K562 (cell line): ENCODE measurements around the gene CMIP. TPM values are rescaled to one million over a fixed set of nuclear protein-coding genes. Genes with fewer than 3 reads are reported as not detected.

Experiments used
- ATAC-seq: fragments of 200-7000 bp; cut with Tn5 transposase; 3 replicates; pipeline ENCODE4 v1.9.1; 2020; ENCODE audit warnings: moderate library complexity
- BruUV-seq: library from RNA; stranded (reverse); fragments of 400-500 nt; replicated peaks from 2 replicates; lab custom pipeline; 2021; lab: Mats Ljungman, UMichigan
- CTCF ChIA-PET: fragments of 300-600 bp; formaldehyde crosslinking; extraction: SDS; loops from one replicate; lab custom pipeline; 2021; ENCODE audit warnings: low intra/inter-chr PET ratio; lab: Yijun Ruan, JAX
- POLR2A ChIA-PET: fragments of 300-600, 350-650 bp; sonication (Branson Sonifier 250); formaldehyde crosslinking; extraction: SDS; loops from one replicate; lab custom pipeline; 2021; ENCODE audit warnings: antibody characterized with exemption, inconsistent platforms; lab: Yijun Ruan, JAX
- DNase-seq, 4 experiments: peaks; one replicate each; pipeline versions ENCODE4 v3.0.0 to v3.0.0-alpha.2; 2011 to 2018; ENCODE audit warnings: low spot score in 3 of 4, mixed read lengths in 3 of 4; ENCODE audit errors: extremely low read depth in 1 of 4
- FAIRE-seq: peaks from 2 replicates; lab custom pipeline; 2011; peaks lifted over from hg19 to GRCh38; lab: Jason Lieb, UNC
- H2AFZ ChIP-seq: 2 replicates; pipeline ENCODE4 v1.6.0; 2011; ENCODE audit warnings: low read depth, low read length, control low read depth, inconsistent platforms
- H3K27ac ChIP-seq: fragments of 200-600 bp; 3 replicates; pipeline ENCODE4 v1.8.0; 2011; ENCODE audit warnings: low read depth, mild to moderate bottlenecking, control low read depth, inconsistent platforms, low read length, moderate library complexity, mixed read lengths; ENCODE audit errors: extremely low read depth
- H3K27me3 ChIP-seq, 2 experiments: fragments of 300-600 bp in 1 of 2; 2 replicates in 1 of 2; 3 replicates in 1 of 2; pipeline versions ENCODE4 v1.6.0 to v1.8.0; 2011; ENCODE audit warnings: inconsistent platforms in 2 of 2, low read length in 2 of 2, mild to moderate bottlenecking in 1 of 2, mixed read lengths in 1 of 2, moderate library complexity in 1 of 2; ENCODE audit not compliant: control insufficient read depth in 2 of 2, insufficient read depth in 2 of 2
- H3K36me3 ChIP-seq: fragments of 300-600 bp; 3 replicates; pipeline ENCODE4 v1.8.0; 2011; ENCODE audit warnings: mild to moderate bottlenecking, low read length, inconsistent platforms; ENCODE audit not compliant: control insufficient read depth, insufficient read depth
- H3K4me1 ChIP-seq, 2 experiments: fragments of 200-600 bp in 1 of 2; replicated peaks in 1 of 2; 2 replicates in 1 of 2; 3 replicates in 1 of 2; pipeline versions ENCODE4 v1.5.1 to v1.8.0; 2011; ENCODE audit warnings: inconsistent platforms in 2 of 2, low read length in 2 of 2, mild to moderate bottlenecking in 1 of 2, mixed read lengths in 1 of 2, moderate library complexity in 1 of 2; ENCODE audit not compliant: control insufficient read depth in 2 of 2, insufficient read depth in 2 of 2
- H3K4me2 ChIP-seq: 2 replicates; pipeline ENCODE4 v1.6.1; 2011; ENCODE audit warnings: low read length, control low read depth, inconsistent platforms, mixed read lengths; ENCODE audit not compliant: insufficient read depth
- H3K4me3 ChIP-seq: fragments of 200-600 bp; sonication (generic), shearing (Covaris generic); 2 replicates; pipeline ENCODE4 v1.5.1; 2016; ENCODE audit warnings: control low read depth, inconsistent platforms
- H3K79me2 ChIP-seq: fragments of 200-600 bp; 3 replicates; pipeline ENCODE4 v1.8.0; 2011; ENCODE audit warnings: low read length, inconsistent platforms; ENCODE audit not compliant: control insufficient read depth, insufficient read depth
- H3K9ac ChIP-seq, 2 experiments: 2 replicates each; pipeline versions ENCODE4 v1.6.0 to v1.6.1; 2011; ENCODE audit warnings: low read depth in 2 of 2, low read length in 2 of 2, control low read depth in 1 of 2, inconsistent platforms in 1 of 2, mild to moderate bottlenecking in 1 of 2, mixed read lengths in 1 of 2; ENCODE audit not compliant: insufficient read depth in 1 of 2
- H3K9me1 ChIP-seq: one replicate; pipeline ENCODE4 v1.6.0; 2011; ENCODE audit warnings: inconsistent platforms, mild to moderate bottlenecking, low read length, moderate library complexity; ENCODE audit not compliant: control insufficient read depth, insufficient read depth
- H3K9me3 ChIP-seq: replicated peaks from 2 replicates; pipeline ENCODE4 v1.5.1; 2011; ENCODE audit warnings: low read depth, low read length, inconsistent platforms; ENCODE audit not compliant: control insufficient read depth, insufficient read depth
- H4K20me1 ChIP-seq: replicated peaks from 2 replicates; pipeline ENCODE4 v1.6.1; 2011; ENCODE audit warnings: low read length, inconsistent platforms, mixed read lengths; ENCODE audit not compliant: control insufficient read depth, insufficient read depth
- ATF7 ChIP-seq: fragments of 450-650 bp; IDR thresholded peaks from 2 replicates; pipeline ENCODE4 v1.7.1; 2014; ENCODE audit warnings: mild to moderate bottlenecking, moderate library complexity
- CREB3L1 ChIP-seq: fragments of 450-650 bp; IDR thresholded peaks from 2 replicates; pipeline ENCODE4 v1.6.1; 2014; ENCODE audit warnings: low read depth, mild to moderate bottlenecking, moderate library complexity, borderline replicate concordance
- HDAC1 ChIP-seq, 2 experiments: fragments of 450-650 bp; IDR thresholded peaks; 2 replicates each; pipeline ENCODE4 v1.6.1; 2016 to 2017; ENCODE audit warnings: inconsistent platforms in 1 of 2, mild to moderate bottlenecking in 1 of 2, moderate library complexity in 1 of 2
- KAT2B ChIP-seq: IDR thresholded peaks from one replicate; pipeline ENCODE4 v1.6.1; 2012; ENCODE audit warnings: low read depth, mild to moderate bottlenecking, control low read depth, inconsistent platforms, low read length, moderate library complexity
- MEF2A ChIP-seq: IDR thresholded peaks from 2 replicates; pipeline ENCODE4 v1.6.1; 2011; ENCODE audit warnings: low read depth, mild to moderate bottlenecking, low read length, moderate library complexity; ENCODE audit not compliant: control insufficient read depth
- MYNN ChIP-seq, 2 experiments: sonication (generic); formaldehyde crosslinking in 1 of 2; IDR thresholded peaks; 2 replicates each; pipeline versions ENCODE4 v1.5.0 to v1.6.1; 2016 to 2020; ENCODE audit warnings: antibody characterized with exemption in 1 of 2, missing genetic modification reagents in 1 of 2
- RHOXF2B ChIP-seq: fragments of 250-450 bp; sonication (Bioruptor Pico); conservative IDR thresholded peaks from 2 replicates; pipeline ENCODE4 v1.5.1; 2021
- RREB1 ChIP-seq: fragments of 250-450 bp; sonication (Bioruptor Pico); IDR thresholded peaks from 2 replicates; pipeline ENCODE4 v1.4.0; 2020
- STAT5A ChIP-seq: IDR thresholded peaks from 2 replicates; pipeline ENCODE4 v1.6.1; 2012; ENCODE audit warnings: low read length, inconsistent platforms, borderline replicate concordance
- SUPT5H ChIP-seq: fragments of 450-650 bp; IDR thresholded peaks from 2 replicates; pipeline ENCODE4 v1.6.1; 2016
- TBP ChIP-seq: optimal IDR thresholded peaks from 2 replicates; pipeline ENCODE3; 2011; ENCODE audit warnings: low read depth, low read length, improper control_type of control experiment
- ZNF384 ChIP-seq: IDR thresholded peaks from 2 replicates; pipeline ENCODE4 v1.6.1; 2012; ENCODE audit warnings: low read depth, low read length, improper control_type of control experiment
- ZNF778 ChIP-seq: fragments of 450-650 bp; formaldehyde crosslinking; IDR thresholded peaks from 2 replicates; pipeline ENCODE4 v1.4.0; 2020; ENCODE audit warnings: mild to moderate bottlenecking, moderate library complexity
- WGBS: fragments of 100-300 bp; shearing (Covaris generic); methylation state at CpG from one replicate; pipeline ENCODE4 v1.1.6; 2016; ENCODE audit warnings: low coverage, mixed read lengths; ENCODE audit not compliant: insufficient coverage; ENCODE audit errors: missing lambda C conversion rate; 5-methylcytosine and 5-hydroxymethylcytosine counted together
- in situ Hi-C: fragments of 300-500 bp; cut with MboI; formaldehyde crosslinking; loops from 4 replicates; pipeline ENCODE4 v1.15.0; 2018; ENCODE audit warnings: inconsistent platforms, mixed read lengths
- intact Hi-C: fragments of 100-400 bp; cut with micrococcal nuclease; formaldehyde crosslinking; loops from 2 replicates; pipeline ENCODE4 v1.14.2; 2022
- polyA plus RNA-seq, 8 experiments: library from polyadenylated mRNA; depleted of rRNA in 4 of 8; stranded (reverse) in 5 of 8; unstranded in 3 of 8; fragments of >200 nt; fragmentation: Nextera tagmentation in 2 of 8; fragmentation: Illumina TruSeq in 1 of 8; extraction: Ambion mirVana in 2 of 8; extraction: Trizol in 1 of 8; gene quantifications; 2 replicates each; pipeline versions ENCODE4 v1.2.1 to v1.2.3, GENCODE V29; 2011 to 2014; ENCODE audit warnings: inconsistent platforms in 1 of 8, missing spikeins in 1 of 8
- total RNA-seq, 7 experiments: library from RNA; depleted of rRNA in 6 of 7; stranded (reverse); fragments of >200 nt in 6 of 7; fragmentation: Illumina TruSeq in 2 of 7; extraction: Trizol in 2 of 7; gene quantifications; 2 replicates each; pipeline versions ENCODE4 v1.2.1 to v1.2.3, GENCODE V29; 2011 to 2021; ENCODE audit warnings: low replicate concordance in 1 of 7
- TF ChIP-seq, protein P1 (sequence below): fragments of 450-650 bp; IDR thresholded peaks from 2 replicates; pipeline ENCODE4 v1.6.1; 2016; ENCODE audit warnings: low read depth, mild to moderate bottlenecking, moderate library complexity

The CMIP gene
- total and polyA plus RNA-seq, 9 of the 15 experiments (the other 6 are each of a cell fraction or from before 2014, with no cell fraction given): 0.94 to 82.5 (median 10.3) TPM

DNA sequence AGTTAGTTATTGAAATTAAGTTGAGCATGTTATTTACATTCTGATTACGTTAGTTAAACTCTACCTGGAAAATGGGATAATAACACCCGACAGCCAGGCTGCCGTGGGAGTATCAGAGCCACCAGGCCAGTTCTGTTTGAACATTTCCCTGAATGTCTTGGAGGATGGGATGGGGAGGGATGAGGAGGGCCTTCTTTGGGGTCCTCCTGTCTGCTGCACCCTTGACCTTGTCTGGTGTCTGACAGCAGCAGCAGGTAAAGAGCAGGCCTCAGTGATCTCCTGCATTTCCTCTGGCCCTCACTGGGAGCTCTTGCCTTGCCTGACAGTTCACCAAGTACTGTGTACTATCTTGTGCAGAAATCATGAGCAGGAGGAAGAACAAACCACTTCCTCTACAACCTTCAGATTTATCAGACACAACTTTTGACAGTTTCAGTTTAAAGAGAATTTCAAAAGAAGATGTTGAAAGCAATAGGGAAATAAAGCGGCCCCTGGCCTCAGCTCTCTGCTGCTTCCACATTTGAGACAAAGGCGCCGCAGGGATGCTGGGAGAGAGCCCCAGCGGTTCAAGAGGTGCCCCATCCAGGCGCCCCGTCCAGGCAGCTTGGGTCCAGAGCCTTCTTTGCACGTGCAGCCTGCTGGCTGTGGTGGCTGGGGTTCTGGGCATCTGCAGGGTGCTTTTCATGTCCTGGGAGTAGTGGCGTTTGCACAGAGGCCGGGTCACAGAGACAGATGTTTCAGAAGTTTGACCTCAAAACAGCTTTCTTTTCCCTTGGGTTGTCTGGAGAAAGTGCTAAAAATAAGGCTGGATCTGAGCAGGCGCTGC lies 25.3 kb downstream of the CMIP start:
- 22% methylated on average over 13 of the region's 13 CpGs for WGBS
- Histone ChIP-seq H3K27ac (peak overlapping the region; percentile 70), H3K79me2 (peaks cover 98% of the 10 kb centered on the region), H3K4me3 (no peak overlapping the region), H3K9ac (peak overlapping the region; percentile 39 to 75), H3K27me3 (no peaks in the 10 kb centered on the region), H3K36me3 (peaks cover 34% of the 10 kb centered on the region), H3K9me1 (no peaks in the 10 kb centered on the region), H3K4me1 (peaks cover 44 to 54% of the 10 kb centered on the region in 2 experiments), H4K20me1 (peaks cover 20% of the 10 kb centered on the region; the same call in 1 of the 2 replicates), H3K4me2 (peak overlapping the region; percentile 53), H3K9me3 (no peaks in the 10 kb centered on the region), H2AFZ (no peak overlapping the region)
- CTCF ChIA-PET: no interaction called here
- ATAC-seq (peak; percentile 82), DNase-seq (peak in 2 of 4 experiments; percentile 51 to 68), FAIRE-seq (peak; percentile 82)
- BruUV-seq: no TSS peak
- intact Hi-C loops: loop anchor here (1.0 to 2.0 kb wide), 2 partner anchors 17 to 25 kb away; no protein-coding TSS in a partner anchor
- in situ Hi-C loops: no loop called here
- POLR2A ChIA-PET: interaction anchor here (0.7 to 2.2 kb wide), 9 partner anchors 11 to 26 kb away, joined by 3 to 14 read pairs (median 4); no protein-coding TSS in a partner anchor
- TF ChIP-seq TBP (no peak), MYNN (IDR thresholded peaks at IDR 0.05) (no peak), MYNN (CRISPR knock-in tag; IDR thresholded peaks at IDR 0.05) (no peak), MEF2A (no peak), ATF7 (peak; percentile 62), RHOXF2B (CRISPR knock-in tag) (no peak), STAT5A (no peak), HDAC1 (IDR thresholded peaks at IDR 0.05) (peak in 1 of 2 experiments; percentile 51; a peak in 1 of 4 replicates), RREB1 (CRISPR knock-in tag) (0 out of 2 replicates have a peak, but pooled peaks have one; percentile 49), ZNF384 (no peak), ZNF778 (CRISPR knock-in tag) (no peak), CREB3L1 (no peak), KAT2B (no peak), SUPT5H (no peak)
- TF ChIP-seq, protein P1, sequence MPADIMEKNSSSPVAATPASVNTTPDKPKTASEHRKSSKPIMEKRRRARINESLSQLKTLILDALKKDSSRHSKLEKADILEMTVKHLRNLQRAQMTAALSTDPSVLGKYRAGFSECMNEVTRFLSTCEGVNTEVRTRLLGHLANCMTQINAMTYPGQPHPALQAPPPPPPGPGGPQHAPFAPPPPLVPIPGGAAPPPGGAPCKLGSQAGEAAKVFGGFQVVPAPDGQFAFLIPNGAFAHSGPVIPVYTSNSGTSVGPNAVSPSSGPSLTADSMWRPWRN: no peak; the same call in 1 of the 2 replicates
